OCI-LY7 (cell line): ENCODE data around the gene NEDD1. TPM values are rescaled to one million over a fixed set of nuclear protein-coding genes. Genes with fewer than 3 reads are reported as not detected.

ENCODE experiments used
- BruUV-seq: library from RNA; stranded (reverse); fragments of 400-500 nt; replicated peaks from 2 replicates; lab custom pipeline; 2021; lab: Mats Ljungman, UMichigan
- CTCF ChIA-PET: fragments of 300-600 bp; sonication (Branson Sonifier 250); formaldehyde crosslinking; loops from one replicate; lab custom pipeline; 2022; ENCODE audit warnings: antibody characterized with exemption; ENCODE audit not compliant: unreplicated experiment; lab: Charles Lee
- POLR2A ChIA-PET: fragments of 300-600 bp; sonication (Branson Sonifier 250); formaldehyde crosslinking; loops from one replicate; lab custom pipeline; 2022; ENCODE audit warnings: antibody characterized with exemption; lab: Charles Lee
- DNase-seq: peaks from one replicate; pipeline ENCODE4 v3.0.0-alpha.2; 2015; ENCODE audit warnings: low spot score
- H2AFZ ChIP-seq: fragments of 200-600 bp; sonication (generic), shearing (Covaris generic); 2 replicates; pipeline ENCODE4 v1.6.1; 2014; ENCODE audit warnings: mild to moderate bottlenecking, antibody characterized with exemption, low read length, moderate library complexity
- H3K27ac ChIP-seq: fragments of 200-600 bp; sonication (generic); 2 replicates; pipeline ENCODE4 v1.5.1; 2014; ENCODE audit warnings: mixed run types, low read depth, mild to moderate bottlenecking, moderate library complexity, low read length, inconsistent platforms; ENCODE audit not compliant: poor library complexity, severe bottlenecking
- H3K36me3 ChIP-seq: fragments of 200-600 bp; sonication (generic); 2 replicates; pipeline ENCODE4 v1.6.1; 2014; ENCODE audit warnings: mild to moderate bottlenecking, antibody characterized with exemption, low read length, moderate library complexity, mixed read lengths; ENCODE audit not compliant: insufficient read depth
- H3K4me1 ChIP-seq: fragments of 200-600 bp; sonication (generic); 2 replicates; pipeline ENCODE4 v1.5.1; 2014; ENCODE audit warnings: mild to moderate bottlenecking, low read length; ENCODE audit not compliant: insufficient read depth, poor library complexity, severe bottlenecking
- H3K4me2 ChIP-seq: fragments of 200-600 bp; sonication (generic); 2 replicates; pipeline ENCODE4 v1.6.1; 2014; ENCODE audit warnings: mild to moderate bottlenecking, low read length
- H3K4me3 ChIP-seq: fragments of 200-600 bp; sonication (generic); 2 replicates; pipeline ENCODE4 v1.5.1; 2014; ENCODE audit warnings: mild to moderate bottlenecking, low read depth, low read length; ENCODE audit not compliant: poor library complexity, severe bottlenecking
- H3K79me2 ChIP-seq: fragments of 200-600 bp; sonication (generic); 2 replicates; pipeline ENCODE4 v1.6.1; 2016; ENCODE audit warnings: low read depth, mild to moderate bottlenecking, low read length, moderate library complexity, mixed read lengths; ENCODE audit not compliant: insufficient read depth
- H3K9me2 ChIP-seq: fragments of 200-600 bp; sonication (generic); 2 replicates; pipeline ENCODE4 v1.6.1; 2016; ENCODE audit warnings: mild to moderate bottlenecking, low read length, mixed read lengths; ENCODE audit not compliant: insufficient read depth
- H3K9me3 ChIP-seq: fragments of 200-600 bp; sonication (generic); 2 replicates; pipeline ENCODE4 v1.6.1; 2014; ENCODE audit warnings: mild to moderate bottlenecking, mixed run types, low read length, mixed read lengths
- H4K20me1 ChIP-seq: fragments of 200-600 bp; sonication (generic); 2 replicates; pipeline ENCODE4 v1.6.1; 2014; ENCODE audit warnings: mild to moderate bottlenecking, antibody characterized with exemption, low read length, moderate library complexity, mixed read lengths; ENCODE audit not compliant: insufficient read depth
- EZH2phosphoT487 ChIP-seq: fragments of 200-600 bp; sonication (generic); IDR thresholded peaks from 2 replicates; pipeline ENCODE4 v1.6.1; 2018; ENCODE audit warnings: low read depth, borderline replicate concordance, mild to moderate bottlenecking, mixed run types, antibody characterized with exemption, low read length, moderate library complexity, mixed read lengths
- intact Hi-C: fragments of 100-400 bp; cut with micrococcal nuclease; formaldehyde crosslinking; loops from one replicate; pipeline ENCODE4 v1.10.0; 2022; ENCODE audit not compliant: unreplicated experiment
- total RNA-seq, 2 experiments: library from RNA; depleted of rRNA in 1 of 2; stranded (reverse); fragments of >200 nt in 1 of 2; shearing (Covaris generic) in 1 of 2; gene quantifications; 2 replicates each; pipeline ENCODE4 v1.2.3, GENCODE V29; 2014 to 2022
- TF ChIP-seq, protein P1 (sequence below): fragments of 200-600 bp; sonication (generic); conservative IDR thresholded peaks from 2 replicates; pipeline ENCODE4 v1.5.1; 2014; ENCODE audit warnings: mild to moderate bottlenecking, antibody characterized with exemption, low read length, moderate library complexity, mixed read lengths

Gene NEDD1
- total RNA-seq, 2 experiments from 2014 or later, result 32.8 to 39.2 TPM

DNA sequence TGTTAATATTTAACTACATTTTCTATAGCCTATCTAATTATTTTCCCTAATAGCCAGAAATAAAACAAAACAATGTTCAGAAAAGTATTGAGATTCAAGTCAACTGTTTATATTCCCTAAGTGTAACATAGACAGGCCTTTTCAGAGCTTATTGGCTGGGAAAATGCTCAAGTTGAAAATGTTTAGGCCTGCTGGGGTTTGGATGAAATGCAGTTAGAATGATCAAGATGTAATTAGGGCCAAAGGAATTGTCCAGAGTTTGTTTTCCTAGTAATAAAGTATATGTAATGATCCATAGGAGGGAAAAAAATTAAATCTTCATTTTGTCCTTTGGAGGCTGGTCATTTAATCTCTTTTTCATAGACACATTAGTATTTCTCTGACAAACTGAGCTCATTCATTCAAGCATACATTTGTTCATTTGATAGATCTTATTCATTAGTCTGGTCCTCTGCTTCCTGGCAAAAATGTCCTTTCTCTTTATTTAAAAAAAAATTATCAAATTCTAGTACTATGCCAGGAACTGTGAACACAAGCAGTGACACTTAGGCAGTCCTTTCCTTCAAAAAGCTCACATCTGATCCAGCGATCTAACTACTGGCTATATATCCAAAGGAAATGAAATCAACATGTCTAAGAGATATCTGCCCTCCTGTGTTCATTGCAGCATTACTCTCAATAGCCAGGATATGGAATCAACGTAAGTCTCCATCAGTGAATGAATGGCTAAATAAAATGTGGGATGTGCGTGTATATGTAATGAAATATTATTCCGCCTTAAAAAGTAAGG lies 40.1 kb upstream of the NEDD1 start:
- no peak overlapping the region for H3K4me2 ChIP-seq
- no peaks in the 10 kb centered on the region for H3K36me3 ChIP-seq
- H2AFZ ChIP-seq, result no peak overlapping the region
- no peak overlapping the region for H3K4me3 ChIP-seq
- POLR2A ChIA-PET, result interaction anchor here (0.6 kb wide), 1 partner anchor 36 kb away, joined by 8 read pairs; no protein-coding TSS in a partner anchor
- no peaks in the 10 kb centered on the region for H3K9me3 ChIP-seq
- BruUV-seq, result no TSS peak
- H4K20me1 ChIP-seq, result no peaks in the 10 kb centered on the region
- TF ChIP-seq EZH2phosphoT487, result no peak
- TF ChIP-seq, protein P1, sequence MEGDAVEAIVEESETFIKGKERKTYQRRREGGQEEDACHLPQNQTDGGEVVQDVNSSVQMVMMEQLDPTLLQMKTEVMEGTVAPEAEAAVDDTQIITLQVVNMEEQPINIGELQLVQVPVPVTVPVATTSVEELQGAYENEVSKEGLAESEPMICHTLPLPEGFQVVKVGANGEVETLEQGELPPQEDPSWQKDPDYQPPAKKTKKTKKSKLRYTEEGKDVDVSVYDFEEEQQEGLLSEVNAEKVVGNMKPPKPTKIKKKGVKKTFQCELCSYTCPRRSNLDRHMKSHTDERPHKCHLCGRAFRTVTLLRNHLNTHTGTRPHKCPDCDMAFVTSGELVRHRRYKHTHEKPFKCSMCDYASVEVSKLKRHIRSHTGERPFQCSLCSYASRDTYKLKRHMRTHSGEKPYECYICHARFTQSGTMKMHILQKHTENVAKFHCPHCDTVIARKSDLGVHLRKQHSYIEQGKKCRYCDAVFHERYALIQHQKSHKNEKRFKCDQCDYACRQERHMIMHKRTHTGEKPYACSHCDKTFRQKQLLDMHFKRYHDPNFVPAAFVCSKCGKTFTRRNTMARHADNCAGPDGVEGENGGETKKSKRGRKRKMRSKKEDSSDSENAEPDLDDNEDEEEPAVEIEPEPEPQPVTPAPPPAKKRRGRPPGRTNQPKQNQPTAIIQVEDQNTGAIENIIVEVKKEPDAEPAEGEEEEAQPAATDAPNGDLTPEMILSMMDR, result no peak
- no peaks in the 10 kb centered on the region for H3K79me2 ChIP-seq
- no peaks in the 10 kb centered on the region for H3K9me2 ChIP-seq
- H3K4me1 ChIP-seq, result no peaks in the 10 kb centered on the region
- H3K27ac ChIP-seq, result no peak overlapping the region
- no peak for DNase-seq
- intact Hi-C loops, result no loop called here
- CTCF ChIA-PET, result no interaction called here

DNA sequence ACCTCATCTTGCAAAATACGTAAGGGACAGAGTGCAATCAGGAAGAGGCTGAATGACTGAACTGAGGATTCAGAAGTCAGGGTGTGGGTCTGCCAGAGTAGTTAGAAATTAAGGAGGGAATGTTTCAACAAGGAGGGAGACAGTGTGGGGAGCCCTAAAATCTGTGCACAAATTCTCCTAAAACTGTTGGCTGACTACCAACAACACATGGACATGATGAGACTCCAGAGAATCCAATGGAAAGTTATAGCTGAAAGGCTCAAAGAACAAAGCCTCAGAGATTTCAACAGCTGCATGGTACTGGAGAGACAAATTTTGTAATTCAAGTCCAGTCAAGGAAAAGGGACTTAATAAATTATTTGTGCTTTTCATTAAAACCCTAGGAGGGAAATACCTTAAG lies 36.1 kb upstream of the NEDD1 start:
- Histone ChIP-seq H3K27ac (no peak overlapping the region), H3K4me3 (no peak overlapping the region), H3K9me2 (no peaks in the 10 kb centered on the region), H3K36me3 (no peaks in the 10 kb centered on the region), H2AFZ (no peak overlapping the region), H3K79me2 (no peaks in the 10 kb centered on the region), H3K4me1 (no peaks in the 10 kb centered on the region), H3K9me3 (no peaks in the 10 kb centered on the region), H4K20me1 (no peaks in the 10 kb centered on the region), H3K4me2 (no peak overlapping the region)
- BruUV-seq, result no TSS peak
- intact Hi-C loops, result no loop called here
- no peak for TF ChIP-seq EZH2phosphoT487
- TF ChIP-seq, protein P1, result no peak
- POLR2A ChIA-PET, result interaction anchor here (0.6 kb wide), 1 partner anchor 1154 kb away, joined by 3 read pairs; no protein-coding TSS in a partner anchor
- CTCF ChIA-PET, result no interaction called here
- DNase-seq, result no peak

DNA sequence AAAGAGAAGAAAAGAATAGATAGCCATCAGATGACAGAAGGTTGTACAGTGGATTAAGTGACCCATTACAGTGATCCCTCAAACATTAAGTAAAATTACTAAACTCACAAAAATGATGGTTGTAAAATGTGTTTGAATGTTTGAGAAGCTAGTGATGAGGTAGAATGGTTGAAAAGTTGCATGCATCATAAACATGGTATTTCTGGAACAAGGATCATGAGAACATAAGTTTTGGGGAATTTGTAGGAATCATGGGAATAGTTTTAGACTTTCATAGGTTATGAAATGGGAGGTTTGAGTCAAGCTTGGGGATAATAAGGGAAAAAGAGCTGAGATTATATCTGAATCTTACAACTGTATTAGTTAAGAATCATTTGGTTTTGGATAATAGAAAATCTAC lies 34.1 kb upstream of the NEDD1 start:
- no peaks in the 10 kb centered on the region for H4K20me1 ChIP-seq
- H3K9me2 ChIP-seq, result no peaks in the 10 kb centered on the region
- intact Hi-C loops, result no loop called here
- no peaks in the 10 kb centered on the region for H3K9me3 ChIP-seq
- TF ChIP-seq, protein P1, result no peak
- TF ChIP-seq EZH2phosphoT487, result no peak
- BruUV-seq, result no TSS peak
- POLR2A ChIA-PET, result no interaction called here
- H3K27ac ChIP-seq, result no peak overlapping the region
- no peak for DNase-seq
- no peak overlapping the region for H3K4me2 ChIP-seq
- no peak overlapping the region for H2AFZ ChIP-seq
- CTCF ChIA-PET, result no interaction called here
- H3K79me2 ChIP-seq, result no peaks in the 10 kb centered on the region
- no peak overlapping the region for H3K4me3 ChIP-seq
- H3K36me3 ChIP-seq, result no peaks in the 10 kb centered on the region
- no peaks in the 10 kb centered on the region for H3K4me1 ChIP-seq
